PC-9 (cell line): ENCODE data around the gene SIRPA.

Experiments used
- EZH2 ChIP-seq: fragments of 200-600 bp; sonication (generic); IDR thresholded peaks from 2 replicates; pipeline ENCODE4 v1.8.0; 2017; ENCODE audit warnings: antibody characterized with exemption, low read depth
- TF ChIP-seq, protein P1 (sequence below): fragments of 200-600 bp; sonication (generic); conservative IDR thresholded peaks from 2 replicates; pipeline ENCODE4 v1.6.1; 2017; ENCODE audit warnings: mixed run types, antibody characterized with exemption, mild to moderate bottlenecking, moderate library complexity

- TF ChIP-seq, protein P1, sequence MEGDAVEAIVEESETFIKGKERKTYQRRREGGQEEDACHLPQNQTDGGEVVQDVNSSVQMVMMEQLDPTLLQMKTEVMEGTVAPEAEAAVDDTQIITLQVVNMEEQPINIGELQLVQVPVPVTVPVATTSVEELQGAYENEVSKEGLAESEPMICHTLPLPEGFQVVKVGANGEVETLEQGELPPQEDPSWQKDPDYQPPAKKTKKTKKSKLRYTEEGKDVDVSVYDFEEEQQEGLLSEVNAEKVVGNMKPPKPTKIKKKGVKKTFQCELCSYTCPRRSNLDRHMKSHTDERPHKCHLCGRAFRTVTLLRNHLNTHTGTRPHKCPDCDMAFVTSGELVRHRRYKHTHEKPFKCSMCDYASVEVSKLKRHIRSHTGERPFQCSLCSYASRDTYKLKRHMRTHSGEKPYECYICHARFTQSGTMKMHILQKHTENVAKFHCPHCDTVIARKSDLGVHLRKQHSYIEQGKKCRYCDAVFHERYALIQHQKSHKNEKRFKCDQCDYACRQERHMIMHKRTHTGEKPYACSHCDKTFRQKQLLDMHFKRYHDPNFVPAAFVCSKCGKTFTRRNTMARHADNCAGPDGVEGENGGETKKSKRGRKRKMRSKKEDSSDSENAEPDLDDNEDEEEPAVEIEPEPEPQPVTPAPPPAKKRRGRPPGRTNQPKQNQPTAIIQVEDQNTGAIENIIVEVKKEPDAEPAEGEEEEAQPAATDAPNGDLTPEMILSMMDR: no peak
- no peak for TF ChIP-seq EZH2
Measured at GRCh38 chr20:1901704-1902103, 6.5 kb downstream of the SIRPA start.
